GM12878 (cell line): Measurements from ENCODE around the gene ZER1. TPM values are rescaled to one million over a fixed set of nuclear protein-coding genes. Genes with fewer than 3 reads are reported as not detected.

Source experiments
- ATAC-seq: fragments of 200-7000 bp; cut with Tn5 transposase; 3 replicates; pipeline ENCODE4 v1.9.1; 2020; ENCODE audit warnings: mild to moderate bottlenecking, moderate library complexity
- BruUV-seq: library from RNA; stranded (reverse); fragments of 400-500 nt; replicated peaks from 2 replicates; lab custom pipeline; 2021; lab: Mats Ljungman, UMichigan
- CTCF ChIA-PET: fragments of 300-600 bp; sonication (Branson Sonifier 250); formaldehyde crosslinking; extraction: SDS; loops from one replicate; lab custom pipeline; 2021; ENCODE audit warnings: inconsistent platforms; lab: Yijun Ruan, JAX
- POLR2A ChIA-PET: fragments of 350-600 bp; formaldehyde crosslinking; extraction: SDS; loops from one replicate; lab custom pipeline; 2021; ENCODE audit warnings: inconsistent platforms; lab: Charles Lee
- RAD21 ChIA-PET: fragments of 300-600 bp; sonication (Branson Sonifier 250); formaldehyde crosslinking; loops from one replicate; lab custom pipeline; 2023; ENCODE audit warnings: antibody characterized with exemption; ENCODE audit not compliant: unreplicated experiment; lab: Charles Lee
- SMC1A ChIA-PET: fragments of 300-600 bp; sonication (Branson Sonifier 250); formaldehyde crosslinking; loops from one replicate; lab custom pipeline; 2023; ENCODE audit not compliant: unreplicated experiment, uncharacterized antibody; lab: Charles Lee
- DNase-seq: peaks from one replicate; pipeline ENCODE4 v3.0.0-alpha.2; 2011; ENCODE audit warnings: low read depth, low spot score
- FAIRE-seq: peaks from 3 replicates; lab custom pipeline; 2011; peaks lifted over from hg19 to GRCh38; lab: Jason Lieb, UNC
- H2AFZ ChIP-seq: 2 replicates; pipeline ENCODE4 v1.6.0; 2011; ENCODE audit warnings: low read depth, low read length, control low read depth; ENCODE audit not compliant: control insufficient read depth
- H3K27ac ChIP-seq: 2 replicates; pipeline ENCODE4 v1.5.1; 2011; ENCODE audit warnings: control low read depth; ENCODE audit not compliant: control insufficient read depth, insufficient read depth
- H3K27me3 ChIP-seq, 2 experiments: replicated peaks in 1 of 2; 2 replicates each; pipeline versions ENCODE4 v1.6.0 to v1.6.1; 2011; ENCODE audit warnings: low read length in 1 of 2; ENCODE audit not compliant: control insufficient read depth in 2 of 2, insufficient read depth in 2 of 2
- H3K36me3 ChIP-seq, 2 experiments: 2 replicates each; pipeline ENCODE4 v1.5.1; 2011; ENCODE audit warnings: low read length in 1 of 2; ENCODE audit not compliant: control insufficient read depth in 2 of 2, insufficient read depth in 2 of 2
- H3K4me1 ChIP-seq: 2 replicates; pipeline ENCODE4 v1.6.1; 2011; ENCODE audit warnings: mild to moderate bottlenecking, low read length, moderate library complexity, mixed read lengths; ENCODE audit not compliant: control insufficient read depth, insufficient read depth
- H3K4me2 ChIP-seq: 2 replicates; pipeline ENCODE4 v1.6.0; 2011; ENCODE audit warnings: control low read depth; ENCODE audit not compliant: control insufficient read depth, insufficient read depth
- H3K4me3 ChIP-seq: fragments of 200-600 bp; sonication (generic); 2 replicates; pipeline ENCODE4 v1.5.1; 2016
- H3K79me2 ChIP-seq: 2 replicates; pipeline ENCODE4 v1.6.0; 2011; ENCODE audit warnings: low read length; ENCODE audit not compliant: control insufficient read depth, insufficient read depth
- H3K9ac ChIP-seq: 2 replicates; pipeline ENCODE4 v1.8.0; 2011; ENCODE audit warnings: low read length, control low read depth, mixed read lengths; ENCODE audit not compliant: control insufficient read depth, insufficient read depth
- H3K9me3 ChIP-seq: replicated peaks from 3 replicates; pipeline ENCODE4 v1.5.1; 2011; ENCODE audit warnings: mild to moderate bottlenecking, low read length; ENCODE audit not compliant: control insufficient read depth, insufficient read depth
- H4K20me1 ChIP-seq: 2 replicates; pipeline ENCODE4 v1.6.0; 2011; ENCODE audit not compliant: control insufficient read depth, insufficient read depth
- CEBPZ ChIP-seq: fragments of 150-350 bp; IDR thresholded peaks from 2 replicates; pipeline ENCODE4 v1.6.1; 2016; ENCODE audit warnings: low read depth, low read length
- IKZF2 ChIP-seq, 2 experiments: fragments of 450-650 bp; IDR thresholded peaks; 2 replicates each; pipeline ENCODE4 v1.6.1; 2017; ENCODE audit warnings: mild to moderate bottlenecking in 2 of 2, moderate library complexity in 2 of 2
- LARP7 ChIP-seq: fragments of 450-650 bp; IDR thresholded peaks from 2 replicates; pipeline ENCODE4 v1.6.1; 2017; ENCODE audit warnings: mild to moderate bottlenecking
- NFIC ChIP-seq: IDR thresholded peaks from 2 replicates; pipeline ENCODE4 v1.6.1; 2012; ENCODE audit warnings: low read depth, mild to moderate bottlenecking, inconsistent platforms, low read length, moderate library complexity
- NR2F1 ChIP-seq: fragments of 450-650 bp; conservative IDR thresholded peaks from 2 replicates; pipeline ENCODE4 v1.6.1; 2017; ENCODE audit warnings: mild to moderate bottlenecking
- PBX3 ChIP-seq: IDR thresholded peaks from 2 replicates; pipeline ENCODE4 v1.6.1; 2011; ENCODE audit warnings: mild to moderate bottlenecking, low read depth, low read length, moderate library complexity; ENCODE audit not compliant: insufficient replicate concordance
- RELA ChIP-seq: fragments of 450-650 bp; IDR thresholded peaks from 2 replicates; pipeline ENCODE4 v1.8.0; 2014; ENCODE audit warnings: borderline replicate concordance; ENCODE audit not compliant: partially characterized antibody
- SIX5 ChIP-seq: IDR thresholded peaks from 2 replicates; pipeline ENCODE4 v1.6.1; 2011; ENCODE audit warnings: mild to moderate bottlenecking, low read depth, low read length, moderate library complexity; ENCODE audit not compliant: severe bottlenecking
- SMAD1 ChIP-seq: fragments of 450-650 bp; IDR thresholded peaks from 2 replicates; pipeline ENCODE4 v1.6.1; 2018; ENCODE audit warnings: mild to moderate bottlenecking, low read depth; ENCODE audit not compliant: partially characterized antibody
- TBL1XR1 ChIP-seq: IDR thresholded peaks from 2 replicates; pipeline ENCODE4 v1.6.1; 2012; ENCODE audit warnings: low read depth, low read length, improper control_type of control experiment
- USF1 ChIP-seq: IDR thresholded peaks from 2 replicates; pipeline ENCODE4 v1.6.1; 2011; ENCODE audit warnings: borderline replicate concordance, low read depth, mild to moderate bottlenecking, moderate library complexity, mixed read lengths, low read length; ENCODE audit not compliant: insufficient read depth; ENCODE audit errors: extremely low read length
- USF2 ChIP-seq: IDR thresholded peaks from 2 replicates; pipeline ENCODE4 v1.6.1; 2011; ENCODE audit warnings: low read depth, low read length, improper control_type of control experiment, borderline replicate concordance
- WGBS: methylation state at CpG from one replicate; pipeline ENCODE4 v1.1.6; 2016; ENCODE audit warnings: low lambda C conversion rate; ENCODE audit not compliant: insufficient replicate concordance, insufficient coverage; ENCODE audit errors: missing lambda C conversion rate; 5-methylcytosine and 5-hydroxymethylcytosine counted together
- in situ Hi-C: fragments of 300-500 bp; cut with MboI; formaldehyde crosslinking; loops from 9 replicates; pipeline ENCODE4 v1.14.3; 2018; ENCODE audit warnings: mixed read lengths
- intact Hi-C: fragments of 100-400 bp; cut with micrococcal nuclease; formaldehyde crosslinking; loops from one replicate; pipeline ENCODE4 v1.14.2; 2022; ENCODE audit not compliant: unreplicated experiment
- polyA plus RNA-seq, 11 experiments: library from polyadenylated mRNA; depleted of rRNA in 4 of 11; unstranded in 6 of 11; stranded (reverse) in 5 of 11; fragments of >200 nt; fragmentation: Nextera tagmentation in 4 of 11; fragmentation: Illumina TruSeq in 1 of 11; extraction: Ambion mirVana in 4 of 11; extraction: Trizol in 1 of 11; gene quantifications; 1 replicate in 1 of 11; 2 replicates in 10 of 11; pipeline versions ENCODE4 v1.2.1 to v1.2.3, GENCODE V29; 2011 to 2016; ENCODE audit warnings: inconsistent platforms in 2 of 11, missing spikeins in 2 of 11, low read depth in 1 of 11
- total RNA-seq, 4 experiments: library from RNA; depleted of rRNA in 3 of 4; stranded (reverse); fragments of >200 nt in 3 of 4; fragmentation: Illumina TruSeq in 1 of 4; extraction: Trizol in 1 of 4; gene quantifications; 2 replicates each; pipeline versions ENCODE4 v1.2.1 to v1.2.3, GENCODE V29; 2013 to 2021

Gene ZER1
- total and polyA plus RNA-seq, 10 of the 15 experiments (the other 5 are each of a cell fraction or from before 2014, with no cell fraction given): 0.32 to 16.9 (median 7.9) TPM

GRCh38 chr9:128786681-128787601, 15.2 kb upstream of the ZER1 start, which contains the start of gene TBC1D13:
TSS of gene TBC1D13 (plus strand) at chr9:128787253. CDS start at chr9:128787354, 101 bp downstream.
- CTCF ChIA-PET: interaction anchor here (1.7 to 2.0 kb wide), 2 partner anchors 15 to 141 kb away, joined by 4 to 14 read pairs; partner anchors contain the start of gene ZER1
- DNase-seq (peak; percentile 31), ATAC-seq (peak; percentile 99), FAIRE-seq (no peak)
- Histone ChIP-seq H3K4me2 (peak within 1 kb of the TSS; percentile 64), H3K9ac (peak within 1 kb of the TSS; percentile 65), H3K4me3 (peak within 1 kb of the TSS; percentile 97), H3K79me2 (peaks cover 19% of the 10 kb centered on the region), H3K4me1 (peaks cover 10% of the 10 kb centered on the region), H3K27ac (peak within 1 kb of the TSS; percentile 58), H4K20me1 (no peaks in the 10 kb centered on the region), H2AFZ (peak within 1 kb of the TSS; percentile 94), H3K9me3 (peaks cover under 1% of the 10 kb centered on the region; the same call in 2 of the 3 replicates), H3K27me3 (no peaks in the 10 kb centered on the region), H3K36me3 (peaks cover 0 to 1% of the 10 kb centered on the region in 2 experiments; a peak in 3 of 4 replicates)
- in situ Hi-C loops: no loop called here
- intact Hi-C loops: loop anchor here (2.0 kb wide), 1 partner anchor 14 kb away; no protein-coding TSS in a partner anchor
- RAD21 ChIA-PET: no interaction called here
- WGBS: 8% methylated on average over 63 of the region's 64 CpGs
- no TSS peak for BruUV-seq
- POLR2A ChIA-PET: interaction anchor here (2.3 kb wide), 1 partner anchor 15 kb away, joined by 12 read pairs; the partner anchor contains the start of gene ZER1
- SMC1A ChIA-PET: interaction anchor here (2.0 kb wide), 1 partner anchor 22 kb away, joined by 7 read pairs; no protein-coding TSS in a partner anchor
- TF ChIP-seq IKZF2 (IDR thresholded peaks at IDR 0.05): no peak
- peak; percentile 62 for TF ChIP-seq USF2
- TF ChIP-seq LARP7: peak; percentile 73
- no peak for TF ChIP-seq NFIC
- TF ChIP-seq SIX5: peak; percentile 50
- no peak for TF ChIP-seq CEBPZ
- TF ChIP-seq TBL1XR1: no peak
- no peak for TF ChIP-seq SMAD1
- TF ChIP-seq PBX3: no peak
- peak; percentile 77 for TF ChIP-seq RELA
- TF ChIP-seq NR2F1: peak; percentile 73
- TF ChIP-seq USF1: peak; percentile 94
